Right renal cortex interstitium (tissue), 3 donors: ENCODE results near the gene MAMSTR. TPM values are rescaled to one million over a fixed set of nuclear protein-coding genes. Genes with fewer than 3 reads are reported as not detected.

Experiments
- DNase-seq, 3 donors: peaks; one replicate each; pipeline ENCODE4 v3.0.0-alpha.2; 2013; ENCODE audit warnings: low read depth in 3 of 3, low spot score in 2 of 3
- polyA plus RNA-seq, 3 donors: library from polyadenylated mRNA; unstranded; fragments of 120-200 nt; gene quantifications; one replicate each; pipeline ENCODE4 v1.2.1, GENCODE V29; 2013; ENCODE audit not compliant: insufficient read length in 3 of 3

The MAMSTR gene
- polyA plus RNA-seq, 3 donors: 4.1 to 5.2 (median 4.5) TPM

DNA sequence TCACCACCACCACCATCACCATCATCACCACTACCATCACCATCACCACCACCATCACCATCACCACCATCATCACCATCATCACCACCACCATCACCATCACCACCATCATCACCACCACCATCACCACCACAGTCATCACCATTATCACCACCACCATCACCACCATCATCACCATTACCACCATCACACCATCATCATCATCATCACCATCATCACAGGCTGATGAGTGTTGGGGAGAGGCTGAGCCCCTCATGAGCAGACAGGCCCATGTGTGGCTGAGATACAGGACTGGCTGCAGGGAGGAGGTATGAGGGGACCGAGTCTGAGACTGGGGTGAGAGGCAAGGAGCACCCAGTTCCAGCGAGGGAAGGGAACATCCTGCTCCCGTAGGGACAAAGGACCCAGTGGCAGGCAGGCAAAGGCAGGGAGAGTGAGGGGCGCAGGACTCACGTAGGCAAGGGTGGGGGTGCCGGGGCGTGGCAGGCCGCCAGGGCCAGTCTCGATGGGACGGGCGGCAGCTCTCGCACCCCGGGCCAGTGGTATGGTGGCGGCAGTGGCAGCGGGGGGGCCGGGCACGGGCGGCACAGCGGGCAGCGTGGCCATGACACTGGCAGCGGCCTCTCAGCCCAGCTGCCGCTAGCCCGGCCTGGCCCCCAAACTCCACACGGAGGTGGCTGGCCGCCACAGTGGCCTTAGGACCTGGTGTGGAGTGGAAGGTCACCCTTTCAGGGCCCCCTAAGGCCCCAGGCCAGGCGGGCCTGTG is 49.4 kb downstream of the MAMSTR start:
- DNase-seq: no peak

DNA sequence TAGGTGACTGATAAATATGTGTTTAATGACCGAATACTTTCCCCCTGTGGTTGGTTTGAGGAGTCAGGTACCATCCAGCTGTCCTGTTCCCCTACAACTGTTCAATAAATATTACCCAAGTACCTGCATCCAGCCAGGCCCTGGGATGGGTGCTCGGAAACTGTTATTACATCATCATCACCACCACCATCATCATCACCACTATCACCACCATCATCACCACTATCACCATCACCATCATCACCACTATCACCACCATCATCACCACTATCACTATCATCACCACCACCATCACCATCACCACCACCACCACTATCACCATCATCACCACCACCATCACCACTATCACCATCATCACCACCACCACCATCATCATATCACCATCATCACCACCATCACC is 50.8 kb downstream of the MAMSTR start:
- no peak for DNase-seq

DNA sequence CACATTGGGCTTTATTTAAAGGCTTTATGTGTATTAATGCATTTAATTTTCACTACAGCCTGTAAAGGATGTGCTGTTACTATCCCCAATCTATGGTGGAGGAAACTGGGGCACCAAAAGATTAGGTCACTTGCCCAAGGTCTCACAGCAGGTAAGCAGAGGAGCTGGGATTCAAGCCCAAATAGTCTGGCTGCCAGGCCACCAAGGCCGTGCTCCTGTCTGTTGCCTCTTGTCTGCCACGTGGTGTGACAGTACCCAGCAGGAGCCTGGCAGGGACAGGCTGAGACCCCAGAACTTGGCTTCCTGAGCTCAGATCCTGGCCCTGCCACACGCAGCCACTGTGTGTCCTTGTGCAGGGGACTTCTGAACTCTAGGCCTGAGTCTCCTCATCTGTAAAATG is 51.2 kb downstream of the MAMSTR start:
- DNase-seq: no peak

DNA sequence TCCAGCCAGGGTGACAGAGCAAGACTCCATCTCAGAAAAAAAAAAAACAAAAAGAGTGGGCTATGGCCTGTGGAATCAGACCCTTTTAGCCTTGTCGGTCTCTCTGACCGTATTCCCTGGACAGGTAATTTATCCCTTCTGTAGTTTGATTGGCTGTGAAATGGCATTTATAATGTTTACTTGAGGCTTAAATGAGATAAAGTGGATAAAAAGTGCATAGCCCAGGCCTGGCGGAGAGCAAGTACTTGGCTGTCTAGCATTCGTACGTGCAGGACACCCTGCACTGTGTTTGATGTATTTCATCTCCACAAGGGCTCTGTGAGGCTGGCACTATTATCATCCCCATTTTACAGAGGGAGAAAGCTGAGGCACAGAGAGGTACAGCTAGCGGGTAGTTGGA is 53.7 kb downstream of the MAMSTR start:
- no peak for DNase-seq

DNA sequence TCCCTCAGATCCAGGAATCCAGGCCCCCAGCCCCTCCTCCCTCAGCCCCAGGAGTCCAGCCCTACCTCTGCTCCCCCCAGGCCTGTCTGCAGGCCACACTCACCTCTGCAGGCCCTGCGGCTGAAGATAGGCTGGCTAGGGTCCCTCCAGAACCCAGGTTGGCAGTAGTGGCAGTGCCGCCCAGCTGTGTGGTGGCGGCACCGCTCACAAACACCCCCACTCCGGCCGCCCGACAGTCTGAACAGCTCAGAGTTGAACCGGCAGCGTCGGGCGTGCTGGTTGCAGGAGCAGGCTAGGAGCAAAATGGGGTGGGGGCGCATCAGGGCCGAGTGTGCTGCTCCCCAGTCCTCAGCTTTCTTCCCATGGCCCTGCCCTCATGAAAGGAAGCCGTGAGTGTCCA is 55.0 kb downstream of the MAMSTR start:
- no peak for DNase-seq

DNA sequence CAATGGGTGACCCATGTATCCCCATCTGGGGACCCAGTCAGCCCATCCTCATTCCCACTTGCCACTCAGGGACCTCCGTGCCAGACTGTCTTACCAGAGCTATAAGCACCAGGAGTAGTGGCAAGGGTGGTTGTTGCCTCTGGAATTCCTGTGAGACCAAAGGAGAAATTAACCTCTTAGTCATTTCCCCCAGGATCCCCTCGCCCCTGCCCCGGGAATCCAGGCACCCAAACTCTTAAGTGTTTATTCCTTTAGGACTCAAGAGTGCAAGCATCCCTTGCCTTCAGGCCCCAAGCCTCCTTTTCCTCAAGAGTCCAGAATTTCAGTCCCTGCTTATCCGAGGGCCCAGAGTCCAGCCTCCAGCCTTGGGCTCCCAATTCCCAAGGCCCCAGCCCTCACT is 55.9 kb downstream of the MAMSTR start:
- DNase-seq: no peak

Other genes starting within 250 kb of the MAMSTR start
- gene LMTK3, start 207.9 kb downstream of the MAMSTR start, polyA plus RNA-seq: 1 to 10 TPM; 1.2 to 2.3 (median 2.1) TPM
- gene SULT2B1, start 167.6 kb downstream of the MAMSTR start, polyA plus RNA-seq: under 1 TPM; 0.23 to 0.29 (median 0.24) TPM
- not detected for gene SPACA4, start 113.0 kb downstream of the MAMSTR start, polyA plus RNA-seq
- under 1 TPM; 0.49 to 0.99 (median 0.98) TPM for gene FAM83E, start 104.6 kb downstream of the MAMSTR start, polyA plus RNA-seq
- 1,000 to 10,000 TPM; 1,053 to 1,199 (median 1,085) TPM for gene RPL18, start 100.5 kb downstream of the MAMSTR start, polyA plus RNA-seq
- gene SPHK2, start 100.2 kb downstream of the MAMSTR start, polyA plus RNA-seq: 10 to 100 TPM; 15.9 to 24.6 (median 17.8) TPM
- gene DBP, start 82.3 kb downstream of the MAMSTR start, polyA plus RNA-seq: 10 to 100 TPM in 2 of 3 donors, 1 to 10 TPM in 1; 9.3 to 11.0 (median 10.5) TPM
- 10 to 100 TPM; 21.9 to 23.6 (median 22.9) TPM for gene CA11, start 73.5 kb downstream of the MAMSTR start, polyA plus RNA-seq
- gene NTN5, start 46.7 kb downstream of the MAMSTR start, polyA plus RNA-seq: under 1 TPM; 0.47 to 0.96 (median 0.94) TPM
- gene FUT2, start 23.8 kb downstream of the MAMSTR start, polyA plus RNA-seq: 1 to 10 TPM in 2 of 3 donors, under 1 TPM in 1; 0.96 to 2.6 (median 1.9) TPM
- 10 to 100 TPM; 11.5 to 12.2 (median 11.8) TPM for gene RASIP1, start 20.9 kb upstream of the MAMSTR start, polyA plus RNA-seq
- gene IZUMO1, start 27.2 kb upstream of the MAMSTR start, polyA plus RNA-seq: under 1 TPM in 2 of 3 donors, not detected in 1; 0.18 to 0.40 TPM
- 1 to 10 TPM; 3.0 to 3.4 (median 3.0) TPM for gene FUT1, start 32.9 kb upstream of the MAMSTR start, polyA plus RNA-seq
- not detected for gene FGF21, start 35.8 kb upstream of the MAMSTR start, polyA plus RNA-seq
- 10 to 100 TPM; 28.5 to 34.9 (median 28.8) TPM for gene BCAT2, start 91.3 kb upstream of the MAMSTR start, polyA plus RNA-seq
- 10 to 100 TPM; 24.0 to 30.9 (median 27.9) TPM for gene HSD17B14, start 116.8 kb upstream of the MAMSTR start, polyA plus RNA-seq
- 10 to 100 TPM; 17.4 to 19.8 (median 17.6) TPM for gene PLEKHA4, start 148.9 kb upstream of the MAMSTR start, polyA plus RNA-seq
- 10 to 100 TPM; 34.7 to 48.1 (median 35.8) TPM for gene PPP1R15A, start 152.7 kb upstream of the MAMSTR start, polyA plus RNA-seq
- gene TULP2, start 179.0 kb upstream of the MAMSTR start, polyA plus RNA-seq: 1 to 10 TPM in 1 of 3 donors, under 1 TPM in 2; 0.72 to 1.9 (median 0.93) TPM
- 100 to 1,000 TPM; 229 to 276 (median 263) TPM for gene NUCB1, start 180.6 kb upstream of the MAMSTR start, polyA plus RNA-seq
- gene DHDH, start 214.0 kb upstream of the MAMSTR start, polyA plus RNA-seq: 1 to 10 TPM; 4.6 to 7.4 (median 5.9) TPM
- 10 to 100 TPM; 47.8 to 70.2 (median 65.9) TPM for gene BAX, start 235.2 kb upstream of the MAMSTR start, polyA plus RNA-seq
- gene FTL, start 245.6 kb upstream of the MAMSTR start, polyA plus RNA-seq: 1,000 to 10,000 TPM; 2,018 to 2,741 (median 2,584) TPM